H9 (cell line): Measurements from ENCODE around the gene SDK1. TPM values are rescaled to one million over a fixed set of nuclear protein-coding genes. Genes with fewer than 3 reads are reported as not detected.

Experiments
- DNase-seq: peaks from one replicate; pipeline ENCODE4 v3.0.0-alpha.2; 2017
- H2AFZ ChIP-seq: one replicate; pipeline ENCODE4 v1.6.1; 2013; ENCODE audit warnings: mild to moderate bottlenecking, low read length, control low read depth, moderate library complexity
- H2AK5ac ChIP-seq: 2 replicates; pipeline ENCODE4 v1.6.1; 2013; ENCODE audit warnings: low read length, control low read depth, mixed read lengths; ENCODE audit not compliant: insufficient read length
- H2BK120ac ChIP-seq: one replicate; pipeline ENCODE4 v1.6.1; 2013; ENCODE audit warnings: low read depth, mild to moderate bottlenecking, low read length, control low read depth, inconsistent platforms; ENCODE audit not compliant: poor library complexity, severe bottlenecking
- H2BK12ac ChIP-seq: 2 replicates; pipeline ENCODE4 v1.6.1; 2013; ENCODE audit warnings: low read length, control low read depth, mixed read lengths, low read depth; ENCODE audit not compliant: insufficient read length
- H2BK15ac ChIP-seq: 2 replicates; pipeline ENCODE4 v1.6.1; 2013; ENCODE audit warnings: low read depth, low read length, control low read depth
- H2BK20ac ChIP-seq: one replicate; pipeline ENCODE4 v1.6.1; 2013; ENCODE audit warnings: low read depth, mild to moderate bottlenecking, low read length, control low read depth, inconsistent platforms; ENCODE audit not compliant: poor library complexity, severe bottlenecking
- H2BK5ac ChIP-seq: 2 replicates; pipeline ENCODE4 v1.6.1; 2013; ENCODE audit warnings: low read length, control low read depth, mixed read lengths; ENCODE audit not compliant: insufficient read length
- H3K14ac ChIP-seq: 2 replicates; pipeline ENCODE4 v1.6.1; 2013; ENCODE audit warnings: low read length, control low read depth; ENCODE audit not compliant: insufficient read depth
- H3K18ac ChIP-seq: 2 replicates; pipeline ENCODE4 v1.6.1; 2013; ENCODE audit warnings: low read depth, mild to moderate bottlenecking, mixed read lengths, low read length, control low read depth; ENCODE audit not compliant: insufficient read length
- H3K23ac ChIP-seq: 2 replicates; pipeline ENCODE4 v1.6.1; 2013; ENCODE audit warnings: low read length, control low read depth, mixed read lengths, low read depth; ENCODE audit not compliant: insufficient read length
- H3K23me2 ChIP-seq: 2 replicates; pipeline ENCODE4 v1.6.1; 2013; ENCODE audit warnings: low read depth, mild to moderate bottlenecking, mixed read lengths, low read length, control low read depth; ENCODE audit not compliant: insufficient read length, poor library complexity, severe bottlenecking
- H3K27ac ChIP-seq: 2 replicates; pipeline ENCODE4 v1.5.1; 2013; ENCODE audit warnings: low read length, control low read depth, mixed read lengths, low read depth; ENCODE audit not compliant: insufficient read length
- H3K27me3 ChIP-seq: 2 replicates; pipeline ENCODE4 v1.6.1; 2013; ENCODE audit warnings: low read length, control low read depth, inconsistent platforms; ENCODE audit not compliant: insufficient read depth
- H3K4ac ChIP-seq: 2 replicates; pipeline ENCODE4 v1.6.1; 2013; ENCODE audit warnings: low read depth, mild to moderate bottlenecking, control low read depth, inconsistent platforms, low read length, moderate library complexity
- H3K4me1 ChIP-seq: 2 replicates; pipeline ENCODE4 v1.6.1; 2013; ENCODE audit warnings: low read length, control low read depth, inconsistent platforms; ENCODE audit not compliant: insufficient read depth
- H3K4me2 ChIP-seq: 2 replicates; pipeline ENCODE4 v1.6.1; 2013; ENCODE audit warnings: low read length, control low read depth, mixed read lengths; ENCODE audit not compliant: insufficient read length, insufficient read depth
- H3K56ac ChIP-seq: 2 replicates; pipeline ENCODE4 v1.6.1; 2013; ENCODE audit warnings: low read depth, mild to moderate bottlenecking, mixed read lengths, low read length, control low read depth; ENCODE audit not compliant: insufficient read length
- H3K79me1 ChIP-seq: 2 replicates; pipeline ENCODE4 v1.6.1; 2013; ENCODE audit warnings: low read depth, mild to moderate bottlenecking, moderate library complexity, low read length, control low read depth, inconsistent platforms; ENCODE audit not compliant: insufficient read depth, poor library complexity, severe bottlenecking
- H3K79me2 ChIP-seq: 2 replicates; pipeline ENCODE4 v1.6.1; 2013; ENCODE audit warnings: low read length, control low read depth, inconsistent platforms; ENCODE audit not compliant: insufficient read depth
- H3K9ac ChIP-seq: 2 replicates; pipeline ENCODE4 v1.6.1; 2013; ENCODE audit warnings: low read length, control low read depth, mixed read lengths; ENCODE audit not compliant: insufficient read length; ENCODE audit errors: extremely low read depth
- H3K9me3 ChIP-seq: one replicate; pipeline ENCODE4 v1.6.1; 2013; ENCODE audit warnings: low read depth, low read length, inconsistent platforms; ENCODE audit not compliant: control insufficient read depth
- H3T11ph ChIP-seq: one replicate; pipeline ENCODE4 v1.6.1; 2013; ENCODE audit warnings: mild to moderate bottlenecking, low read length, control low read depth, inconsistent platforms
- H4K20me1 ChIP-seq: one replicate; pipeline ENCODE4 v1.6.1; 2013; ENCODE audit not compliant: control insufficient read depth, insufficient read length, insufficient read depth
- H4K5ac ChIP-seq: 2 replicates; pipeline ENCODE4 v1.6.1; 2013; ENCODE audit warnings: low read depth, mild to moderate bottlenecking, mixed read lengths, low read length, control low read depth; ENCODE audit not compliant: insufficient read length
- H4K8ac ChIP-seq: replicated peaks from 2 replicates; pipeline ENCODE4 v1.6.1; 2013; ENCODE audit warnings: low read length, control low read depth, mixed read lengths, low read depth; ENCODE audit not compliant: insufficient read length
- H4K91ac ChIP-seq: 2 replicates; pipeline ENCODE4 v1.6.1; 2013; ENCODE audit warnings: low read depth, mild to moderate bottlenecking, moderate library complexity, mixed read lengths, low read length, control low read depth; ENCODE audit not compliant: insufficient read length
- H3K27ac Mint-ChIP-seq, 3 experiments: 2 replicates in 2 of 3; 3 replicates in 1 of 3; pipeline ENCODE4 v1.8.0; 2020 to 2021; ENCODE audit warnings: mixed read lengths in 3 of 3, mild to moderate bottlenecking in 1 of 3, moderate library complexity in 1 of 3
- H3K27me3 Mint-ChIP-seq: 2 replicates; pipeline ENCODE4 v1.8.0; 2021; ENCODE audit warnings: low read depth, mild to moderate bottlenecking, moderate library complexity, mixed read lengths
- H3K36me3 Mint-ChIP-seq, 3 experiments: 2 replicates in 2 of 3; 3 replicates in 1 of 3; pipeline ENCODE4 v1.8.0; 2020 to 2021; ENCODE audit warnings: low read depth in 3 of 3, mixed read lengths in 3 of 3; ENCODE audit not compliant: insufficient read depth in 1 of 3
- H3K4me1 Mint-ChIP-seq, 2 experiments: 2 replicates each; pipeline ENCODE4 v1.8.0; 2020; ENCODE audit warnings: mixed read lengths in 2 of 2
- H3K4me3 Mint-ChIP-seq, 2 experiments: 2 replicates in 1 of 2; 3 replicates in 1 of 2; pipeline ENCODE4 v1.8.0; 2020 to 2021; ENCODE audit warnings: mild to moderate bottlenecking in 2 of 2, mixed read lengths in 2 of 2, moderate library complexity in 1 of 2
- H3K9me3 Mint-ChIP-seq, 2 experiments: 2 replicates in 1 of 2; 3 replicates in 1 of 2; pipeline ENCODE4 v1.8.0; 2020; ENCODE audit warnings: mild to moderate bottlenecking in 2 of 2, mixed read lengths in 2 of 2, moderate library complexity in 1 of 2
- CTCF ChIP-seq: fragments of 200-600 bp; sonication (generic); conservative IDR thresholded peaks from 3 replicates; pipeline ENCODE4 v1.8.0; 2021; ENCODE audit warnings: antibody characterized with exemption, mild to moderate bottlenecking
- WGBS: extraction: QIAGEN DNeasy Blood & Tissue Kit; methylation state at CpG from one replicate; pipeline ENCODE4 v1.1.7; 2013; ENCODE audit warnings: missing lambda C conversion rate, low lambda C conversion rate, mixed read lengths; ENCODE audit not compliant: insufficient read length; ENCODE audit errors: extremely low coverage; 5-methylcytosine and 5-hydroxymethylcytosine counted together
- total RNA-seq: library from RNA; stranded (reverse); gene quantifications from 2 replicates; pipeline ENCODE4 v1.2.1, GENCODE V29; 2021

The SDK1 gene
- total RNA-seq, 1 experiment from 2014 or later, result 8.7 TPM

- Histone ChIP-seq H2BK20ac (no peak overlapping the region), H2AFZ (no peak overlapping the region), H2BK5ac (no peak overlapping the region), H3K4ac (no peak overlapping the region), H3K23me2 (no peaks in the 10 kb centered on the region), H3K27me3 (no peaks in the 10 kb centered on the region), H4K91ac (no peak overlapping the region), H3K9me3 (no peaks in the 10 kb centered on the region), H3K23ac (no peak overlapping the region), H3K4me1 (peaks cover 3% of the 10 kb centered on the region), H2BK120ac (no peak overlapping the region), H4K20me1 (no peaks in the 10 kb centered on the region), H3T11ph (no peak overlapping the region), H3K79me2 (no peaks in the 10 kb centered on the region), H4K5ac (no peak overlapping the region), H2BK15ac (no peak overlapping the region), H3K4me2 (no peak overlapping the region), H3K27ac (no peak overlapping the region), H3K9ac (no peak overlapping the region), H3K56ac (no peak overlapping the region), H3K79me1 (no peaks in the 10 kb centered on the region), H3K14ac (no peak overlapping the region), H4K8ac (no peak overlapping the region), H2BK12ac (no peak overlapping the region), H3K18ac (no peak overlapping the region), H2AK5ac (no peak overlapping the region)
- Mint-ChIP-seq H3K9me3 (no peaks in the 10 kb centered on the region; a peak in 1 of 5 replicates), H3K27me3 (no peaks in the 10 kb centered on the region), H3K27ac (no peak overlapping the region; a peak in 1 of 7 replicates), H3K36me3 (no peaks in the 10 kb centered on the region; a peak in 2 of 7 replicates), H3K4me3 (no peak overlapping the region), H3K4me1 (peaks cover 13 to 14% of the 10 kb centered on the region in 2 experiments)
- TF ChIP-seq CTCF, result no peak
- WGBS, result no CpG with 5 or more reads among the region's 3 CpGs
- DNase-seq, result no peak
Measured at GRCh38 chr7:3569643-3570042, 268.6 kb downstream of the SDK1 start.
